H1 (cell line): ENCODE data around the gene ESYT2.

Experiments used
- POLR2A ChIP-seq, 2 experiments: IDR thresholded peaks; 1 replicate in 1 of 2; 2 replicates in 1 of 2; pipeline ENCODE4 v1.6.1; 2011; ENCODE audit warnings: low read depth in 2 of 2, low read length in 2 of 2, mild to moderate bottlenecking in 2 of 2; ENCODE audit errors: control extremely low read depth in 1 of 2
- POLR2AphosphoS5 ChIP-seq: IDR thresholded peaks from 2 replicates; pipeline ENCODE4 v1.6.1; 2011; ENCODE audit warnings: low read depth, low read length
- RAD21 ChIP-seq, 2 experiments: IDR thresholded peaks in 1 of 2; conservative IDR thresholded peaks in 1 of 2; 2 replicates each; pipeline ENCODE4 v1.6.1; 2011; ENCODE audit warnings: low read depth in 2 of 2, low read length in 2 of 2, improper control_type of control experiment in 1 of 2, inconsistent platforms in 1 of 2, mild to moderate bottlenecking in 1 of 2, moderate library complexity in 1 of 2
- RNF2 ChIP-seq: fragments of 200-900, 300-1000 bp; sonication (generic); IDR thresholded peaks from 2 replicates; pipeline ENCODE4 v1.7.1; 2016; ENCODE audit warnings: borderline replicate concordance, low read depth, mild to moderate bottlenecking, antibody characterized with exemption, low read length; ENCODE audit not compliant: poor library complexity, severe bottlenecking; ENCODE audit errors: missing control alignments
- SP1 ChIP-seq: IDR thresholded peaks from 2 replicates; pipeline ENCODE4 v1.6.1; 2011; ENCODE audit warnings: low read depth, low read length
- SP4 ChIP-seq: IDR thresholded peaks from 2 replicates; pipeline ENCODE4 v1.6.1; 2012; ENCODE audit warnings: low read length, inconsistent platforms
- ZNF274 ChIP-seq: IDR thresholded peaks from 2 replicates; pipeline ENCODE4 v1.7.0; 2012; ENCODE audit warnings: low read length, borderline replicate concordance; ENCODE audit errors: extremely low read depth
- TF ChIP-seq, protein P1 (sequence below), 3 experiments: IDR thresholded peaks; 1 replicate in 2 of 3; 2 replicates in 1 of 3; pipeline versions ENCODE4 v1.5.1 to v1.6.1; 2011; ENCODE audit warnings: low read length in 3 of 3, mild to moderate bottlenecking in 3 of 3, inconsistent platforms in 2 of 3, low read depth in 1 of 3, moderate library complexity in 1 of 3; ENCODE audit not compliant: insufficient read depth in 1 of 3; ENCODE audit errors: control extremely low read depth in 1 of 3

DNA sequence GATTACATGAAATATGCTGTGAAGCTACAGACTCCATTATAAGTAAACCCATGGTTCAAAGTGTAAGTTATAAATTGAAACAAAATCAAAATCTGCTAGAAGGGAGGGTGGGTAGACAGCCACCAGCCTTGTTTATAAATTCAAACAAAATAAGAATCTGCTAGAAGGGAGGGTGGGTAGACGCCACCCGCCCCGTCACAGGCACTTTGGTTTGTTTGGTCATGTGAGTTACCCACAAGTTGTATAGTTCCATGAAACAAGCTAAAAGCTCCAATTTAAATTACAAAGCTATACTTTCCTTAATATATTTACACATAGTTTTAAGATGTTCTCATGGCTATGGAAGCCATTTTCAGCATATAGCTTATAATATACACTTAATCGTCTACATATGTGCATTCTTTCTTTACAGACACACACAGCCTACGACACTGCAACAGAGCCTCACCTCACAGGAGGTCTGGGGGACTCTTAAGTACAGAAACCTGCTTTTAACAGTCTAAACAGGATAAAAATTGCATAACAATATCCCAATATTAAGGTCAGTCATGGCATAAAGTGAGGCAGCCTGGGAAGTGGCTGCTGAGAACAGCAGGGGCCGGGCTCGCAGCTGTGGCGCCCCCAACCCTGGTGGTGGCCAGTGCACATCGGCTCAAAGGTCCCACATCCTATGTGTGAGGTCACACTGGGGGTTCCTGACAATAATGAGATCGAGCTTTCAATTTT is 96.7 kb downstream of the ESYT2 start:
- no peak for TF ChIP-seq SP1
- TF ChIP-seq, protein P1, sequence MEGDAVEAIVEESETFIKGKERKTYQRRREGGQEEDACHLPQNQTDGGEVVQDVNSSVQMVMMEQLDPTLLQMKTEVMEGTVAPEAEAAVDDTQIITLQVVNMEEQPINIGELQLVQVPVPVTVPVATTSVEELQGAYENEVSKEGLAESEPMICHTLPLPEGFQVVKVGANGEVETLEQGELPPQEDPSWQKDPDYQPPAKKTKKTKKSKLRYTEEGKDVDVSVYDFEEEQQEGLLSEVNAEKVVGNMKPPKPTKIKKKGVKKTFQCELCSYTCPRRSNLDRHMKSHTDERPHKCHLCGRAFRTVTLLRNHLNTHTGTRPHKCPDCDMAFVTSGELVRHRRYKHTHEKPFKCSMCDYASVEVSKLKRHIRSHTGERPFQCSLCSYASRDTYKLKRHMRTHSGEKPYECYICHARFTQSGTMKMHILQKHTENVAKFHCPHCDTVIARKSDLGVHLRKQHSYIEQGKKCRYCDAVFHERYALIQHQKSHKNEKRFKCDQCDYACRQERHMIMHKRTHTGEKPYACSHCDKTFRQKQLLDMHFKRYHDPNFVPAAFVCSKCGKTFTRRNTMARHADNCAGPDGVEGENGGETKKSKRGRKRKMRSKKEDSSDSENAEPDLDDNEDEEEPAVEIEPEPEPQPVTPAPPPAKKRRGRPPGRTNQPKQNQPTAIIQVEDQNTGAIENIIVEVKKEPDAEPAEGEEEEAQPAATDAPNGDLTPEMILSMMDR (IDR thresholded peaks at IDR 0.05; ENCODE audit: control extremely low read depth in 1 of 3, insufficient read depth in 1 of 3, low read depth in 1 of 3, low read length in 3 of 3): peak; percentile 38 to 51 (median 47)
- no peak; a peak in 1 of 4 replicates for TF ChIP-seq RAD21 (IDR thresholded peaks at IDR 0.05 in 1 of 2, conservative IDR thresholded peaks at IDR 0.05 in 1 of 2; ENCODE audit: low read depth in 2 of 2, low read length in 2 of 2)
- no peak for TF ChIP-seq POLR2A (IDR thresholded peaks at IDR 0.05; ENCODE audit: control extremely low read depth in 1 of 2, low read depth in 2 of 2, low read length in 2 of 2)
- no peak for TF ChIP-seq SP4
- TF ChIP-seq RNF2: no peak
- no peak for TF ChIP-seq ZNF274
- no peak for TF ChIP-seq POLR2AphosphoS5
